Measurements from ENCODE around the gene FARSA. TPM values are rescaled to one million over a fixed set of nuclear protein-coding genes. Genes with fewer than 3 reads are reported as not detected.
"Not testable (repeated sequence)": the region's sequence is repeated elsewhere in the genome, so short reads cannot be mapped to it uniquely, and the experiment has no call there.

The FARSA gene
- polyA plus RNA-seq, 12 donors: 25.7 to 45.4 (median 34.4) TPM; not detected in 1

GRCh38 chr19:12955996-12956395, 22.5 kb upstream of the FARSA start:
- DNase-seq: no peak

GRCh38 chr19:12955575-12955974, 22.1 kb upstream of the FARSA start:
- not testable (repeated sequence) for DNase-seq

DNA sequence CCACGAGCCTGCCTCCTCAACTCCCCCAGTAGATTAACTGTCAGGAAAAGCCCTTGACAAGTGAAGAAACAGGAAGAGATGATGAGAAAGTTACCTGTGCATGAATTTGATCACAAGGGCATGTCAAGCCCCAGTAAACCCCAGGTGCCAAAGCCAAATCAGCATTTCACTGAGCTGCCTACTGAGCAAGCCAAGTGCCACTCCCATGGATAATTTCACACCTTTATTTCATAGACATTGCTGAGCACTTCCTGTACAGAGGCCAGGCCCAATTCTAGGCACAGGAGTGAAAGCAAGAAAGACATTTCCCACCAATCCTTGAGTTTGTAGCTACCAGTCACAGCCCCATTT, 21.1 kb upstream of the FARSA start:
- DNase-seq: no peak

GRCh38 chr19:12953799-12954611, 20.5 kb upstream of the FARSA start:
- DNase-seq: no peak

DNA sequence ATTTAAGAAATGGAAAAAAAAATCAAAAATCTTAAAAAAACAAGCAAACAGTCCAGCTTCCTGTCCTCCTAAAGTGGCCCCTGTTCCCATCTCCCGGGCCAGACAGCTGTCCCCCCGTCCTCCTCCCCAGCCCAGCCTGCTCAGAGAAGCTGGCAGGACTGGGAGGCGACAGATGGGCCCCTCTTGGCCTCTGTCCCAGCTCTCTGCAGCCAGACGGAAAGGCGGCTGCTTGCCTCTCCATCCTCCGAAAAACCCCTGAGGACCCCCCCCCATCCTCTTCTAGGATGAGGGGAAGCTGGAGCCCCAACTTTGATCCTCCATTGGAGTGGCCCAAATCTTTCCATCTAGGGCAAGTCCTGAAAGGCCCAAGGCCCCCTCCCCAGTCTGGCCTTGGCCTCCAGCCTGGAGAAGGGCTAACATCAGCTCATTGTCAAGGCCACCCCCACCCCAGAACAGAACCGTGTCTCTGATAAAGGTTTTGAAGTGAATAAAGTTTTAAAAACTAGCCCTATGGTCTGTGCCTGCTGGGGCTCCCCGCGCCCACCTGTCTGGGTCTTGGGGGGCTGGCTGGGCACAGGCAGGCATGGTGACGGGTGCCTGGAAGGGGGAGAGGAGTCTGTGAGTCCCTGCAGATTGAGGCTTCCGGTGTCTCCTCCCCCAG, 19.8 kb upstream of the FARSA start:
- no peak for DNase-seq

GRCh38 chr19:12952488-12953137, 19.1 kb upstream of the FARSA start:
- DNase-seq: no peak

DNA sequence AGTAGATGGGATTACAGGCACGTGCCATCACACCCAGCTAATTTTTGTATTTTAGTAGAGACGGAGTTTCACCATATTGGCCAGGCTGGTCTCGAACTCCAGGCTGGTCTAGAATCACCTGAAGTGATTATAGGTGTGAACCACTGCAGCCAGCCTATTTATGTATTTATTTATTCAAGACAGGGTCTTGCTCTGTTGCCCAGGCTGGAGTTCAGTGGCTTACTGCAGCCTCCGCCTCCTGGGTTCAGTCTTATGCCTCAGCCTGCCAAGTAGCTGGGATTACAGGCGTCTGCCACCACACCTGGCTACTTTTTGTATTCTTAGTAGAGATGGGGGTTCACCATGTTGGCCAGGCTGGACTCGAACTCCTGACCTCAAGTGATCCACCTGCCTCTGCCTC, 18.5 kb upstream of the FARSA start:
- DNase-seq: not testable (repeated sequence)

DNA sequence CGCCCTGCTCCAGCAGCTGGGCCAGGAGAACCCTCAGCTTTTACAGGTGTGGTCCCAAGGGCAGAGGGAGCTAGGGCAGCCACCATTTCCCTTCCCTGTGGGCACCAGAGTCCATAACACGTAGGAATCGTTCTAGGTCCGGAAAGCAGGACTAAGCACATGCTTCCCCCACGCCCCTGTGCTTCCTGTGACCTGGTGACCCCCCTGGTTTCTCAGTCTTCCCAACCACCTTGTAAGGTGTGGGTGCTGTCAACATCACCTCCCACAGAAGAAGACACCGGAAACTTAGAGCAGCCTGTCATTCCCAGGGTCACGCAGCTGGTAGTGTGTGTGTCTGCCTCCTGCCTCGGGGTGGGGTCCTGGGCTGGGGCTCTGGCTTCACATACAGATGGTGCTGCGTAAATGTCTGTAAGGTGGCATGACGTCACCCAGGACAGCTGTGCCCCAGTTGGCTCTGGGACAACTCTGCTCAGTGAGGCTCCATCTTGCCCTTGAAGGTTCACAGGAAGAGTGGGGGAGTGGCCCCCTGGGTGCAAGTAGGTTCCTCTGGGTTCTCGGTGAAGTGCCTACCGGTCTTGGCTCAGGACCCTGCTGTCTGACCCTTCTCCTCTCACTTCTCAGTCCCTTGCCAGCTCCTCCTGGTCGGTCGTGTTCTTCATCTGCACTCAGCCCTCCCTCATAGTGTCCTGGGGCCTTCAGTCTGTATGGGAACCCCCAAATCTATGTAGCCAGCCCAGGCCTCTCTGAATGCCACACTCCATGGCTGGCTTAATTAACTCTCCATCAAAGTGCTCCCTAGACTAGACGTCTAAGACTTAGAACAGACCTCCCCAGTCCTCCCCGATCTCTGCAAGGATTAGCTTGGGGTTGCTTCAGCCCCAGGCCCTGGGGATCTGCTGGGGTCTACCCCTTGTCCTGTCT, 16.1 kb upstream of the FARSA start:
- no peak for DNase-seq

GRCh38 chr19:12948612-12949362, 15.3 kb upstream of the FARSA start:
- DNase-seq: no peak

- no peak for DNase-seq
These were observed 14.4 kb upstream of the FARSA start for GRCh38 chr19:12947702-12948611.

GRCh38 chr19:12946731-12947496, 13.4 kb upstream of the FARSA start:
- no peak for DNase-seq

DNA sequence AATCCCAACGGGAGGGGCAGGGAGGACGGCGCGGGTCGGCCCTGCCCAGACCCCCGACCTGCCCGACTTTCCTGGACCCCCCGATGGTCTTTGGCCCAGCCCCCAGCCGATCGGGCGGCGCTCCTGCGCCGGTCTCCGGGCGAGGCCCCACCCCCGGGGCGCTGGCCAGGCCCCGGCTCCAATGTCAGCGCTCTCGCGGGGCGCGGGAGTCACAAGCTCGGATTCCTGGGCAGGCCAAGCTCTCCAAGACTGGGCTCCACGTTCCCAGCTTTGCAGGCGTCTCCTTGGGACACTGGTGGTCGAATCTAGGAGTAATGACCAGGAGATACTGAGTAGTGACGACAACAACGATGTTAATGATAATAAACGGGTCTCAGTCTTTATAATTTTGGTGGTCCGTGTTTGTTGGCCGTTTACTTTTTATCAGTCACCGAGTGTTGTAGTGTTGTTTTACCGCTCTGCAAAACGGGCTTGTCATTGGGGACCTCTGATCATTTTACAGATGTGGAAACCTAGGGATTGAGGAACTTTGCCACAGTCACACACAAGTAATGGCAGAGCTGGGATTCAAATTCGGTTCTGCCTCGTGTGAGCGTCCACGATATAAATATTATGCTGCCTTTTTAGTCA, 12.7 kb upstream of the FARSA start:
- DNase-seq: peak; percentile 75

DNA sequence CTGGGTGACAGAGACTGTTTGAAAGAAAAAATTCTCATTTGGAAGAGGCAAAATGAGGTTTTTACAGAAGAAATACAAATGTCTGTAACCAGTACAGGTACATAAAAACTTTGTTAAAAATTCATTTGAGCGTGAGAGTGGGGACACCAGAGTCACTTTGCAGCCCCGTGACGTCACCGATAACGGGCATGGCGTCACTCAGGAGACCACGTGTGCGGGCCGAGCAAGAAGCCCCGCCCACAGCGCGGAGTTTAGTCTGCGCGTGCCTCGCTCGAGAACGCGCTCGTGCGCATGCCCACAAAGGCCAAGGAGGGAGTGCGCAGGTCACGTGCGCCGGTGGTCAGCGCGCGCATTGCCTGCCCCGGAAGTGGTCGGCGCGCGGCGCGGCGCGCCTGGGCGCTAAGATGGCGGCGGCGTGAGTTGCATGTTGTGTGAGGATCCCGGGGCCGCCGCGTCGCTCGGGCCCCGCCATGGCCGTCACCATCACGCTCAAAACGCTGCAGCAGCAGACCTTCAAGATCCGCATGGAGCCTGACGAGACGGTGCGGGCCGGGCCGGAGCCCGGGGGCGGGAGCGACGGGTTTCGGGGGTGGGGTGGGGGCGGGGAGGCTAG, 12.1 kb upstream of the FARSA start, which contains the start of gene RAD23A:
RAD23A (plus strand) TSS at position 384 of the 613 bp plus-strand sequence; CDS start at position 471, 87 bp downstream.
- peak; percentile 99 for DNase-seq

GRCh38 chr19:12944104-12944674, 10.7 kb upstream of the FARSA start:
- DNase-seq: no peak

DNA sequence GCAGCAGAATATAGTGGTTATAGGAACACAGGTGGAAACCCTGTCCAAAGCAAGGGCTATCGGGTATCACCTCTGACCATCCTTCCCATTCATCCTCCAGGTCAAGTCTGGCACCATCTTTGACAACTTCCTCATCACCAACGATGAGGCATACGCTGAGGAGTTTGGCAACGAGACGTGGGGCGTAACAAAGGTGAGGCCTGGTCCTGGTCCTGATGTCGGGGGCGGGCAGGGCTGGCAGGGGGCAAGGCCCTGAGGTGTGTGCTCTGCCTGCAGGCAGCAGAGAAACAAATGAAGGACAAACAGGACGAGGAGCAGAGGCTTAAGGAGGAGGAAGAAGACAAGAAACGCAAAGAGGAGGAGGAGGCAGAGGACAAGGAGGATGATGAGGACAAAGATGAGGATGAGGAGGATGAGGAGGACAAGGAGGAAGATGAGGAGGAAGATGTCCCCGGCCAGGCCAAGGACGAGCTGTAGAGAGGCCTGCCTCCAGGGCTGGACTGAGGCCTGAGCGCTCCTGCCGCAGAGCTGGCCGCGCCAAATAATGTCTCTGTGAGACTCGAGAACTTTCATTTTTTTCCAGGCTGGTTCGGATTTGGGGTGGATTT, 10.0 kb upstream of the FARSA start:
- no peak for DNase-seq

DNA sequence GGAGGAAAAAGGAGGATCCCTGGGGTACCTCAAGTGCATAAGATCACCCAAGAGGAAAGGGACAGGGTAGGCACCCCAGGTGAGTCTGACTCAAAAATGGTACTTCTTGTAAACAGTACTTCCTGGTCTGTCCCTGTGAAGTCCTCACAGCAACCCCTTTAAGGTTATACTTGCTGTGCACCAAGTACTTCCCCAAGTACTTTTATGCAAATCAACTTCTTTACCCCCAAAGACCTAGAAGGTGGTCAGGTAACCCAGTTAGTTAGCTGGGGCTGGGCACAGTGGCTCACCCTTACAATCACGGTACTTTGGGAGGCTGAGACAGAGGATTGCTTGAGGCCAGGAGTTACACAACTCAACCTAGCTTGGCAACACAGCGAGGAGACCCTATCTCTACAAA, 7.4 kb upstream of the FARSA start:
- no peak for DNase-seq

GRCh38 chr19:12939975-12940423, 6.5 kb upstream of the FARSA start:
- no peak for DNase-seq

Measured in muscle of arm (tissue), 12 donors.